ENCODE results near the gene CAB39L.
"Not testable (repeated sequence)": the region's sequence is repeated elsewhere in the genome, so short reads cannot be mapped to it uniquely, and the experiment has no call there.

Gene CAB39L

GRCh38 chr13:49294723-49295122 is 149.1 kb downstream of the CAB39L start:
- not testable (repeated sequence) for DNase-seq

- peak in 33 of 51 donors; percentile 12 to 71 (median 44) for DNase-seq
These were observed 150.9 kb downstream of the CAB39L start for GRCh38 chr13:49292742-49293486.

- DNase-seq, result no peak
These were observed 155.4 kb downstream of the CAB39L start for GRCh38 chr13:49288458-49288857.

- DNase-seq, result no peak
These were observed 155.9 kb downstream of the CAB39L start for GRCh38 chr13:49287995-49288394.

GRCh38 chr13:49279885-49280284 is 164.0 kb downstream of the CAB39L start:
- no peak for DNase-seq

- DNase-seq, result no peak
These were observed 164.8 kb downstream of the CAB39L start for GRCh38 chr13:49279112-49279511.

- DNase-seq, result no peak
These were observed 165.7 kb downstream of the CAB39L start for GRCh38 chr13:49278211-49278610.

GRCh38 chr13:49272296-49272695 is 171.6 kb downstream of the CAB39L start:
- DNase-seq, result no peak

GRCh38 chr13:49271264-49271663 is 172.6 kb downstream of the CAB39L start:
- no peak for DNase-seq

GRCh38 chr13:49265822-49266221 is 178.0 kb downstream of the CAB39L start:
- no peak for DNase-seq

- DNase-seq, result no peak
These were observed 181.2 kb downstream of the CAB39L start for GRCh38 chr13:49262634-49263033.

- no peak for DNase-seq
These were observed 184.3 kb downstream of the CAB39L start for GRCh38 chr13:49259586-49259985.
